CD14-positive monocyte (primary cell): ENCODE measurements around the gene SYNRG. TPM values are rescaled to one million over a fixed set of nuclear protein-coding genes. Genes with fewer than 3 reads are reported as not detected.

Source experiments
- DNase-seq, 3 donors: peaks; one replicate each; pipeline ENCODE4 v3.0.0-alpha.2; 2011 to 2022
- H2AFZ ChIP-seq: 2 replicates; pipeline ENCODE4 v1.6.0; 2012; ENCODE audit warnings: mild to moderate bottlenecking, low read depth, low read length, inconsistent platforms; ENCODE audit not compliant: insufficient read depth, poor library complexity, severe bottlenecking
- H3K27ac ChIP-seq, 2 donors: 1 replicate in 1 of 2; 2 replicates in 1 of 2; pipeline ENCODE4 v1.5.1; 2012 to 2013; ENCODE audit warnings: low read length in 2 of 2, control low read depth in 1 of 2, inconsistent platforms in 1 of 2, low read depth in 1 of 2, mild to moderate bottlenecking in 1 of 2
- H3K27me3 ChIP-seq, 2 donors: one replicate each; pipeline versions ENCODE4 v1.6.0 to v1.6.1; 2011 to 2013; ENCODE audit warnings: low read length in 2 of 2; ENCODE audit not compliant: control insufficient read depth in 2 of 2, insufficient read depth in 2 of 2
- H3K36me3 ChIP-seq, 2 donors: replicated peaks in 1 of 2; 1 replicate in 1 of 2; 2 replicates in 1 of 2; pipeline versions ENCODE4 v1.5.1 to v1.6.1; 2012 to 2013; ENCODE audit warnings: low read length in 2 of 2, control low read depth in 1 of 2, inconsistent platforms in 1 of 2, mild to moderate bottlenecking in 1 of 2; ENCODE audit not compliant: insufficient read depth in 2 of 2, control insufficient read depth in 1 of 2
- H3K4me1 ChIP-seq, 2 donors: 1 replicate in 1 of 2; 2 replicates in 1 of 2; pipeline versions ENCODE4 v1.5.1 to v1.6.1; 2012 to 2013; ENCODE audit warnings: low read length in 2 of 2, control low read depth in 1 of 2, inconsistent platforms in 1 of 2, mild to moderate bottlenecking in 1 of 2, moderate library complexity in 1 of 2; ENCODE audit not compliant: insufficient read depth in 2 of 2, control insufficient read depth in 1 of 2
- H3K4me2 ChIP-seq: replicated peaks from 2 replicates; pipeline ENCODE3; 2012; ENCODE audit warnings: low read length, moderate library complexity, mild to moderate bottlenecking; ENCODE audit not compliant: poor library complexity, severe bottlenecking; ENCODE audit errors: extremely low read depth
- H3K4me3 ChIP-seq, 3 experiments: fragments of 200-600 bp in 1 of 3; sonication (generic) in 1 of 3; replicated peaks in 1 of 3; 1 replicate in 2 of 3; 2 replicates in 1 of 3; pipeline ENCODE4 v1.5.1; 2011 to 2013; ENCODE audit warnings: low read length in 3 of 3, mild to moderate bottlenecking in 3 of 3, control low read depth in 2 of 3, low read depth in 2 of 3, inconsistent platforms in 1 of 3, moderate library complexity in 1 of 3
- H3K79me2 ChIP-seq: 2 replicates; pipeline ENCODE4 v1.6.0; 2012; ENCODE audit warnings: mild to moderate bottlenecking, control low read depth, inconsistent platforms, low read length, moderate library complexity; ENCODE audit not compliant: insufficient read depth
- H3K9ac ChIP-seq: 2 replicates; pipeline ENCODE4 v1.6.0; 2017; ENCODE audit warnings: low read length, mild to moderate bottlenecking; ENCODE audit not compliant: insufficient read depth, poor library complexity, severe bottlenecking
- H3K9me3 ChIP-seq, 2 donors: replicated peaks in 1 of 2; 1 replicate in 1 of 2; 2 replicates in 1 of 2; pipeline versions ENCODE4 v1.5.1 to v1.6.1; 2012 to 2013; ENCODE audit warnings: low read length in 2 of 2, control low read depth in 1 of 2; ENCODE audit not compliant: control insufficient read depth in 1 of 2, insufficient read depth in 1 of 2
- H4K20me1 ChIP-seq: 2 replicates; pipeline ENCODE4 v1.6.0; 2012; ENCODE audit warnings: mild to moderate bottlenecking, low read length, control low read depth, moderate library complexity; ENCODE audit not compliant: insufficient read depth
- H3K27ac Mint-ChIP-seq, 7 donors: one replicate each; pipeline ENCODE4 v1.8.0; 2020; ENCODE audit warnings: mild to moderate bottlenecking in 7 of 7, mixed read lengths in 7 of 7, moderate library complexity in 6 of 7, inconsistent platforms in 2 of 7
- H3K27me3 Mint-ChIP-seq, 3 donors: one replicate each; pipeline ENCODE4 v1.8.0; 2021 to 2022; ENCODE audit warnings: low read depth in 3 of 3, mild to moderate bottlenecking in 3 of 3, mixed read lengths in 3 of 3, moderate library complexity in 3 of 3, inconsistent platforms in 1 of 3
- H3K36me3 Mint-ChIP-seq, 2 donors: one replicate each; pipeline ENCODE4 v1.8.0; 2020; ENCODE audit warnings: mixed read lengths in 2 of 2, inconsistent platforms in 1 of 2, mild to moderate bottlenecking in 1 of 2
- H3K4me1 Mint-ChIP-seq: one replicate; pipeline ENCODE4 v1.8.0; 2020; ENCODE audit warnings: mild to moderate bottlenecking, mixed read lengths
- H3K4me3 Mint-ChIP-seq, 2 donors: one replicate each; pipeline ENCODE4 v1.8.0; 2020; ENCODE audit warnings: mild to moderate bottlenecking in 2 of 2, mixed read lengths in 2 of 2, moderate library complexity in 1 of 2
- H3K9me3 Mint-ChIP-seq, 7 donors: one replicate each; pipeline ENCODE4 v1.8.0; 2020 to 2022; ENCODE audit warnings: mixed read lengths in 7 of 7, mild to moderate bottlenecking in 6 of 7, moderate library complexity in 6 of 7, inconsistent platforms in 2 of 7
- CTCF ChIP-seq: fragments of 200-600 bp; IDR thresholded peaks from one replicate; pipeline ENCODE4 v1.8.0; 2022; ENCODE audit warnings: antibody characterized with exemption, mild to moderate bottlenecking
- WGBS: methylation state at CpG from one replicate; pipeline ENCODE4 v1.1.5; 2013; ENCODE audit warnings: missing lambda C conversion rate; ENCODE audit not compliant: insufficient coverage; 5-methylcytosine and 5-hydroxymethylcytosine counted together
- intact Hi-C, 2 donors: fragments of 100-400 bp; cut with micrococcal nuclease; formaldehyde crosslinking; loops; one replicate each; pipeline versions ENCODE4 v1.15.0 to v1.15.1; 2023
- polyA plus RNA-seq, 3 donors: library from polyadenylated mRNA; depleted of rRNA in 1 of 3; unstranded in 2 of 3; stranded (reverse) in 1 of 3; fragments of 300-500 nt in 2 of 3; fragments of >200 nt in 1 of 3; fragmentation: Illumina TruSeq in 2 of 3; gene quantifications; 1 replicate in 2 of 3; 2 replicates in 1 of 3; pipeline ENCODE4 v1.2.3, GENCODE V29; 2012 to 2021

Gene SYNRG
- polyA plus RNA-seq, 3 donors, result 13.1 to 17.5 (median 16.9) TPM

GRCh38 chr17:37642681-37643080 is 33.5 kb upstream of the SYNRG start:
- H3K27ac ChIP-seq, result peak overlapping the region; percentile 68 to 90
- H3K4me2 ChIP-seq, result peak overlapping the region; percentile 99
- intact Hi-C loops, result no loop called here
- peak overlapping the region; percentile 86 to 95 (median 92) for H3K4me3 ChIP-seq
- Mint-ChIP-seq H3K9me3 (peaks cover 0 to 2% (median 0%) of the 10 kb centered on the region in 7 donors), H3K4me1 (peaks cover 27% of the 10 kb centered on the region), H3K4me3 (peak overlapping the region; percentile 92 to 96), H3K36me3 (peaks cover 22 to 33% of the 10 kb centered on the region in 2 donors), H3K27me3 (peaks cover 26 to 35% (median 30%) of the 10 kb centered on the region in 3 donors), H3K27ac (peak overlapping the region; percentile 82 to 97 (median 92))
- peak overlapping the region; percentile 93 for H2AFZ ChIP-seq
- DNase-seq, result peak in 1 of 3 donors; percentile 8
- H3K36me3 ChIP-seq, result peaks cover 24 to 31% of the 10 kb centered on the region in 2 donors
- H3K4me1 ChIP-seq, result peaks cover 13 to 19% of the 10 kb centered on the region in 2 donors
- peaks cover 32 to 33% of the 10 kb centered on the region in 2 donors for H3K27me3 ChIP-seq
- H3K79me2 ChIP-seq, result peaks cover 42% of the 10 kb centered on the region
- no peak for TF ChIP-seq CTCF
- peaks cover 7% of the 10 kb centered on the region for H4K20me1 ChIP-seq
- peak overlapping the region; percentile 82 for H3K9ac ChIP-seq
- no peaks in the 10 kb centered on the region for H3K9me3 ChIP-seq
- WGBS, result no CpG with 5 or more reads among the region's 7 CpGs

GRCh38 chr17:37640015-37640414 is 30.8 kb upstream of the SYNRG start:
- Histone ChIP-seq H2AFZ (no peak overlapping the region), H3K36me3 (peaks cover 47 to 57% of the 10 kb centered on the region in 2 donors), H3K79me2 (peaks cover 49% of the 10 kb centered on the region), H3K4me3 (no peak overlapping the region), H3K9me3 (no peaks in the 10 kb centered on the region), H3K9ac (no peak overlapping the region), H3K27ac (peak overlapping the region in 1 of 2 donors; percentile 23), H4K20me1 (peaks cover 13% of the 10 kb centered on the region), H3K27me3 (peaks cover 11 to 12% of the 10 kb centered on the region in 2 donors), H3K4me2 (no peak overlapping the region), H3K4me1 (peaks cover 13 to 19% of the 10 kb centered on the region in 2 donors)
- intact Hi-C loops, result no loop called here
- H3K27ac Mint-ChIP-seq, result no peak overlapping the region
- H3K4me3 Mint-ChIP-seq, result no peak overlapping the region
- peaks cover 42 to 57% of the 10 kb centered on the region in 2 donors for H3K36me3 Mint-ChIP-seq
- H3K4me1 Mint-ChIP-seq, result peaks cover 27% of the 10 kb centered on the region
- TF ChIP-seq CTCF, result no peak
- no peaks in the 10 kb centered on the region for H3K9me3 Mint-ChIP-seq
- no peak for DNase-seq
- peaks cover 9 to 14% (median 12%) of the 10 kb centered on the region in 3 donors for H3K27me3 Mint-ChIP-seq
